Measurements from ENCODE around the gene JAKMIP3.

JAKMIP3 gene

GRCh38 chr10:132058793-132059759 lies 6.7 kb upstream of the JAKMIP3 start:
- H3K27me3 ChIP-seq (ENCODE audit: insufficient read depth, poor library complexity, severe bottlenecking), result no peaks in the 10 kb centered on the region
- no peak for TF ChIP-seq SPI1 (IDR thresholded peaks at IDR 0.05; ENCODE audit: borderline replicate concordance, low read depth)
- no peak for TF ChIP-seq GABPA (IDR thresholded peaks at IDR 0.05; ENCODE audit: low read depth)
- TF ChIP-seq, protein P1, sequence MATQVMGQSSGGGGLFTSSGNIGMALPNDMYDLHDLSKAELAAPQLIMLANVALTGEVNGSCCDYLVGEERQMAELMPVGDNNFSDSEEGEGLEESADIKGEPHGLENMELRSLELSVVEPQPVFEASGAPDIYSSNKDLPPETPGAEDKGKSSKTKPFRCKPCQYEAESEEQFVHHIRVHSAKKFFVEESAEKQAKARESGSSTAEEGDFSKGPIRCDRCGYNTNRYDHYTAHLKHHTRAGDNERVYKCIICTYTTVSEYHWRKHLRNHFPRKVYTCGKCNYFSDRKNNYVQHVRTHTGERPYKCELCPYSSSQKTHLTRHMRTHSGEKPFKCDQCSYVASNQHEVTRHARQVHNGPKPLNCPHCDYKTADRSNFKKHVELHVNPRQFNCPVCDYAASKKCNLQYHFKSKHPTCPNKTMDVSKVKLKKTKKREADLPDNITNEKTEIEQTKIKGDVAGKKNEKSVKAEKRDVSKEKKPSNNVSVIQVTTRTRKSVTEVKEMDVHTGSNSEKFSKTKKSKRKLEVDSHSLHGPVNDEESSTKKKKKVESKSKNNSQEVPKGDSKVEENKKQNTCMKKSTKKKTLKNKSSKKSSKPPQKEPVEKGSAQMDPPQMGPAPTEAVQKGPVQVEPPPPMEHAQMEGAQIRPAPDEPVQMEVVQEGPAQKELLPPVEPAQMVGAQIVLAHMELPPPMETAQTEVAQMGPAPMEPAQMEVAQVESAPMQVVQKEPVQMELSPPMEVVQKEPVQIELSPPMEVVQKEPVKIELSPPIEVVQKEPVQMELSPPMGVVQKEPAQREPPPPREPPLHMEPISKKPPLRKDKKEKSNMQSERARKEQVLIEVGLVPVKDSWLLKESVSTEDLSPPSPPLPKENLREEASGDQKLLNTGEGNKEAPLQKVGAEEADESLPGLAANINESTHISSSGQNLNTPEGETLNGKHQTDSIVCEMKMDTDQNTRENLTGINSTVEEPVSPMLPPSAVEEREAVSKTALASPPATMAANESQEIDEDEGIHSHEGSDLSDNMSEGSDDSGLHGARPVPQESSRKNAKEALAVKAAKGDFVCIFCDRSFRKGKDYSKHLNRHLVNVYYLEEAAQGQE (IDR thresholded peaks at IDR 0.05; ENCODE audit: insufficient replicate concordance, low read depth), result no peak
- no peak for TF ChIP-seq POLR2AphosphoS5 (IDR thresholded peaks at IDR 0.05; ENCODE audit: low read depth)
- TF ChIP-seq CTCF (IDR thresholded peaks at IDR 0.05; ENCODE audit: insufficient read depth, low read length), result no peak
- DNase-seq (ENCODE audit: low read depth in 1 of 2, low spot score in 1 of 2), result no peak
- H3K27ac ChIP-seq (replicated peaks), result no peak overlapping the region
- no peak overlapping the region for H3K4me3 ChIP-seq (replicated peaks; ENCODE audit: insufficient read depth, low read length)

DNA sequence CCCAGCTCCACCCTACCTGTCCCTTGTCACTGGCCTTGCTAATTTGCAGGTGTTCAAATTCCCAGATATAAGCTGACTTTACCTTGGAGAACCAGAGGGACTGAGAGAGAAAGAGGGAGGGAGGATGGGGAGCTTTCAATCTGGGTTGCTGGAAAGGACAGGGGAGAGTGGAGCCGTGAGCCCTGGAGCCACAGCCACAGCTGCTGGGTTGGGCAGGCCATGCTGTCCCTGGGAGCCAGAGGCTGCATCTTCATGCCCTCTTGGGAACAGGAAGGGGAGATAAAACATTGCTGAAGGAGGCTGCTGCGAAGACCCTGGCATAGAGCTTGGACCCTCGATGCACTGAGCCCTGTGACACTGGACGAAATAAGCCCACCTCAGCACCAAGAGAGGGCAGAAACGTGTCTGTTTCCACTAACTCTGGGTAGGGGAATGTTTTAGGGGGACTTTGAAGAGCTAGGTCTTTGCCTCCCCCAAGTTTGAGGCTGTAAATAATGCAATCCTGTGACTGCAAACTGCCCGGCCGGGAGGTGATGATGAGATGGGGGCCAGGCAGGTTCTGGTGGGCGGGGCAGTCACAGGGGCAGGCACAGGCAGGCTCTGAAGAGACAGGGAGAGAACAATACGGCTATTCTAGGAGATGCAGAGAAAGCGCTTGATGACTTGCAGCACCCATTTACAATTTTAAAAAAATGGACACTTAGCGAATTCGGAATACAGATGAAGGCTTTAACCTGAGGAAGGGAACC lies 5.8 kb upstream of the JAKMIP3 start:
- no peaks in the 10 kb centered on the region for H3K27me3 ChIP-seq (ENCODE audit: insufficient read depth, poor library complexity, severe bottlenecking)
- TF ChIP-seq SPI1 (IDR thresholded peaks at IDR 0.05; ENCODE audit: borderline replicate concordance, low read depth) (no peak), POLR2AphosphoS5 (IDR thresholded peaks at IDR 0.05; ENCODE audit: low read depth) (no peak), GABPA (IDR thresholded peaks at IDR 0.05; ENCODE audit: low read depth) (no peak)
- H3K4me3 ChIP-seq (replicated peaks; ENCODE audit: insufficient read depth, low read length), result no peak overlapping the region
- no peak for DNase-seq (ENCODE audit: low read depth in 1 of 2, low spot score in 1 of 2)
- no peak overlapping the region for H3K27ac ChIP-seq (replicated peaks)

DNA sequence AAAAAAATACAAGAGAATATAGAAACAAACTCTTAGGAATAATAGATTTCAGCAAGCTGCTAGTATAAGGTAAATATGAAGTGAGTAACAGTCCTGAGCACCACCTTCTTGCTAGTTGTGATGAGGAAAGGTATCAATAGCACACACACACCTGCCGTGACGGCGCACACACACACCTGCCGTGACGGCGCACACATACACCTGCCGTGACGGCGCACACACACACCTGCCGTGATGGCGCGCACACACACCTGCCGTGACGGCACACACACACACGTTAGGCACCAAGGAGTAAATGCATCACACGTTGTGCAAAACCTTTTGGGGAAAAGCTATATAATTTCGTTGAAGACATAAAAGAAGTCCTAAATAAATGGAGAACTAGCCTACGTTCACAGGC lies 4.7 kb upstream of the JAKMIP3 start:
- TF ChIP-seq CTCF (IDR thresholded peaks at IDR 0.05; ENCODE audit: insufficient read depth, low read length), result no peak
- no peak for TF ChIP-seq POLR2AphosphoS5 (IDR thresholded peaks at IDR 0.05; ENCODE audit: low read depth)
- TF ChIP-seq GABPA (IDR thresholded peaks at IDR 0.05; ENCODE audit: low read depth), result no peak
- TF ChIP-seq, protein P1 (IDR thresholded peaks at IDR 0.05; ENCODE audit: insufficient replicate concordance, low read depth), result no peak
- no peak for TF ChIP-seq SPI1 (IDR thresholded peaks at IDR 0.05; ENCODE audit: borderline replicate concordance, low read depth)
- no peaks in the 10 kb centered on the region for H3K27me3 ChIP-seq (ENCODE audit: insufficient read depth, poor library complexity, severe bottlenecking)
- no peak for DNase-seq (ENCODE audit: low read depth in 1 of 2, low spot score in 1 of 2)

DNA sequence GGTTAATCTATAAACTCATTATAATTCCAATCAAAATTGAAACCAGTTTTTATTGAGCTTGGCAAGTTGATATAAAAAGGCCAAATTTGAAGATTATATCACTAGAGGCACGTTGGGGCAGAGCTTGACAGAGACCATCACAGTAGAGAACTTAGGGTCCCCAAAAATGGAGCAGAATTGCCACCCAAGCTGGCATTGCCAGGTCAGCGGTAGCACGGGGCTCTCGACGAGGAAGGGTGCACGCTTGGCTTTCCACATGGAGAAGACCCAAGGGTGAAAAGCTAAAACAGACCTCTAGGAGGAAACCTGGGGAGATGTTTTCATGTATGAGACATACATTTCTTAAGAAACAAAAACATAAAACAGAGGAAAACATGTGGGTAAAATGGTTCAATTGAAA lies 4.3 kb upstream of the JAKMIP3 start:
- H3K4me3 ChIP-seq (replicated peaks; ENCODE audit: insufficient read depth, low read length), result no peak overlapping the region
- TF ChIP-seq, protein P1 (IDR thresholded peaks at IDR 0.05; ENCODE audit: insufficient replicate concordance, low read depth), result no peak
- TF ChIP-seq SPI1 (IDR thresholded peaks at IDR 0.05; ENCODE audit: borderline replicate concordance, low read depth) (no peak), CTCF (IDR thresholded peaks at IDR 0.05; ENCODE audit: insufficient read depth, low read length) (no peak), GABPA (IDR thresholded peaks at IDR 0.05; ENCODE audit: low read depth) (no peak), POLR2AphosphoS5 (IDR thresholded peaks at IDR 0.05; ENCODE audit: low read depth) (no peak)
- no peak for DNase-seq (ENCODE audit: low read depth in 1 of 2, low spot score in 1 of 2)
- H3K27ac ChIP-seq (replicated peaks), result no peak overlapping the region
- no peaks in the 10 kb centered on the region for H3K27me3 ChIP-seq (ENCODE audit: insufficient read depth, poor library complexity, severe bottlenecking)

More for the DNA sequence above, 4.7 kb upstream of the JAKMIP3 start:
- Histone ChIP-seq H3K27ac (replicated peaks) (no peak overlapping the region), H3K4me3 (replicated peaks; ENCODE audit: insufficient read depth, low read length) (no peak overlapping the region)

All from HL-60 (cell line).